Measurements from ENCODE around the gene KCTD8. TPM values are rescaled to one million over a fixed set of nuclear protein-coding genes. Genes with fewer than 3 reads are reported as not detected.

KCTD8 gene
- total RNA-seq, 1 experiment from 2014 or later = 1.1 TPM

- H4K5ac ChIP-seq (ENCODE audit: insufficient read length, low read depth, low read length) = no peak overlapping the region
- H3K27ac Mint-ChIP-seq = no peak overlapping the region
- H3K36me3 Mint-ChIP-seq (ENCODE audit: insufficient read depth in 1 of 3, low read depth in 3 of 3) = peaks cover 0 to 5% (median 0%) of the 10 kb centered on the region in 3 experiments; a peak in 3 of 7 replicates
Observed at GRCh38 chr4:44279066-44279465, 169.5 kb downstream of the KCTD8 start.

More at GRCh38 chr4:44279066-44279465, 169.5 kb downstream of the KCTD8 start:
- Histone ChIP-seq H3K14ac (ENCODE audit: insufficient read depth, low read length) (no peak overlapping the region), H3K9ac (ENCODE audit: extremely low read depth, insufficient read length, low read length) (no peak overlapping the region), H4K8ac (replicated peaks; ENCODE audit: insufficient read length, low read depth, low read length) (no peak overlapping the region), H4K91ac (ENCODE audit: insufficient read length, low read depth, low read length) (no peak overlapping the region), H2BK20ac (ENCODE audit: low read depth, low read length, poor library complexity, severe bottlenecking) (no peak overlapping the region), H2BK12ac (ENCODE audit: insufficient read length, low read depth, low read length) (no peak overlapping the region), H3K23me2 (ENCODE audit: insufficient read length, low read depth, low read length, poor library complexity, severe bottlenecking) (no peaks in the 10 kb centered on the region), H3K27ac (ENCODE audit: insufficient read length, low read depth, low read length) (no peak overlapping the region), H4K20me1 (ENCODE audit: control insufficient read depth, insufficient read depth, insufficient read length) (no peaks in the 10 kb centered on the region), H2AK5ac (ENCODE audit: insufficient read length, low read length) (no peak overlapping the region), H3K18ac (ENCODE audit: insufficient read length, low read depth, low read length) (no peak overlapping the region), H2BK15ac (ENCODE audit: low read depth, low read length) (no peak overlapping the region), H3K4me2 (ENCODE audit: insufficient read depth, insufficient read length, low read length) (no peak overlapping the region), H3K27me3 (ENCODE audit: insufficient read depth, low read length) (no peaks in the 10 kb centered on the region), H3K56ac (ENCODE audit: insufficient read length, low read depth, low read length) (no peak overlapping the region), H2BK120ac (ENCODE audit: low read depth, low read length, poor library complexity, severe bottlenecking) (no peak overlapping the region), H3K4ac (ENCODE audit: low read depth, low read length) (no peak overlapping the region), H2BK5ac (ENCODE audit: insufficient read length, low read length) (no peak overlapping the region), H3K79me1 (ENCODE audit: insufficient read depth, low read depth, low read length, poor library complexity, severe bottlenecking) (no peaks in the 10 kb centered on the region), H3T11ph (ENCODE audit: low read length) (no peak overlapping the region), H2AFZ (ENCODE audit: low read length) (no peak overlapping the region), H3K79me2 (ENCODE audit: insufficient read depth, low read length) (no peaks in the 10 kb centered on the region), H3K23ac (ENCODE audit: insufficient read length, low read depth, low read length) (no peak overlapping the region), H3K4me1 (ENCODE audit: insufficient read depth, low read length) (no peaks in the 10 kb centered on the region), H3K9me3 (ENCODE audit: control insufficient read depth, low read depth, low read length) (no peaks in the 10 kb centered on the region)
- Mint-ChIP-seq H3K27me3 (ENCODE audit: low read depth) (no peaks in the 10 kb centered on the region), H3K9me3 (peaks cover 0 to 5% of the 10 kb centered on the region in 2 experiments; a peak in 2 of 5 replicates), H3K4me1 (no peaks in the 10 kb centered on the region), H3K4me3 (no peak overlapping the region)
- no peak for DNase-seq
- TF ChIP-seq CTCF (conservative IDR thresholded peaks at IDR 0.05) = no peak
- no CpG with 5 or more reads among the region's 1 CpG for WGBS (ENCODE audit: extremely low coverage, insufficient read length, low lambda C conversion rate)

All from H9 (cell line).